Measurements from ENCODE around the gene MYO18A. TPM values are rescaled to one million over a fixed set of nuclear protein-coding genes. Genes with fewer than 3 reads are reported as not detected.

MYO18A gene
- total RNA-seq, 1 donor from 2014 or later: 171 TPM

- Histone ChIP-seq H3K9me3 (ENCODE audit: control insufficient read depth in 3 of 3, low read length in 3 of 3) (no peaks in the 10 kb centered on the region), H3K36me3 (ENCODE audit: control insufficient read depth in 3 of 3, insufficient read depth in 3 of 3, low read length in 3 of 3) (peaks cover 67 to 75% (median 71%) of the 10 kb centered on the region in 3 donors), H3K9ac (ENCODE audit: low read depth in 1 of 3, low read length in 3 of 3) (peak overlapping the region in 1 of 3 donors; percentile 69), H3K27me3 (ENCODE audit: control insufficient read depth in 3 of 3, insufficient read depth in 3 of 3, low read length in 3 of 3) (no peaks in the 10 kb centered on the region), H3K4me1 (ENCODE audit: control insufficient read depth in 3 of 3, insufficient read depth in 3 of 3, low read length in 3 of 3) (peaks cover 50 to 84% (median 81%) of the 10 kb centered on the region in 3 donors), H3K4me3 (ENCODE audit: low read length in 3 of 3) (no peak overlapping the region), H3K27ac (ENCODE audit: low read depth, low read length) (peak overlapping the region; percentile 82)
These were observed 70.5 kb downstream of the MYO18A start for GRCh38 chr17:29109477-29110371.

- Histone ChIP-seq H3K27ac (ENCODE audit: low read depth, low read length) (peak overlapping the region; percentile 82), H3K9me3 (ENCODE audit: control insufficient read depth in 3 of 3, low read length in 3 of 3) (no peaks in the 10 kb centered on the region), H3K4me1 (ENCODE audit: control insufficient read depth in 3 of 3, insufficient read depth in 3 of 3, low read length in 3 of 3) (peaks cover 43 to 84% (median 78%) of the 10 kb centered on the region in 3 donors), H3K9ac (ENCODE audit: low read depth in 1 of 3, low read length in 3 of 3) (peak overlapping the region in 1 of 3 donors; percentile 69), H3K27me3 (ENCODE audit: control insufficient read depth in 3 of 3, insufficient read depth in 3 of 3, low read length in 3 of 3) (no peaks in the 10 kb centered on the region), H3K4me3 (ENCODE audit: low read length in 3 of 3) (no peak overlapping the region), H3K36me3 (ENCODE audit: control insufficient read depth in 3 of 3, insufficient read depth in 3 of 3, low read length in 3 of 3) (peaks cover 66 to 75% (median 71%) of the 10 kb centered on the region in 3 donors)
These were observed 71.2 kb downstream of the MYO18A start for GRCh38 chr17:29108823-29109476.

DNA sequence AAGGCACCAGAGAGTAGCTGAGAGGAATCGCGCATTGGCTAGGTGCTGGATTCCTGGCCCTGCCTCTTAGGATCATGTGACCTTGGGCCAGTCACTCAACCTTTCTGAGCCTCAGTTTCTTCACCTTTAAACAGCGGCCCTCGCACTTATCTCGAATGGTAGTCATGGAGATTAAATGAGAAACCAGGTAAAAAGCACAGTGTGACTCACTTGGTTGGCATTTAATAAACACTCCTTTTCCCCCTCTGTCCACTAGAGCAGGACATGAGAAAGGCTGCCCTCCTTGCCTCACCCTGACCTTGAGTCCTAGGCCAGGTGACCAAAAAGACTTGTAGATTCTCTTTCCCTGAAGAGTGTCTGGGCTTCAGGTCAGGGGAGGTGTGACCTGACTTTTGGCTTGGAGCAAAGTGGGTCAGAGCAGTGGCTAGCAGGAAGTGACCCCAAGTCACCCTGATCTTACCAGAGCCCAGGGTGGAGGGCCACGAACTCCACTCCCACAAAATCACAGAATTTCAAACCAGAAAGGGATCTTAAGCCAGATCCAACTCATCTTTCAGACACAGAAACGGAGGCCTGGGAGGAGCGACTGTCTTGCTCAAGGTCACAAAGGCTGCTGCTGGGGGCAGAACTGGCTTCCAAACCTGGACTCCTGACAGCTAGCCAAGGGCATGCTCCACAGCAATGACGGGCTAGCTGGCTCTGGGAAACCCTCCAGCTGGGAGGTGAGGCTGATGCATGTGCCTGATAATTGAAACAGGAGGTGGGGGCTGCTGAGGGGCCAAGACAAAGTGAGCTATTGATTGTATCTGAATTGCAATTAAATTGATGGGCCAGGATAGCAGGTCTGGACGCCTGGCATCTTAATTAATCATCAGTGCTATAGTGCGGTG lies 72.0 kb downstream of the MYO18A start:
- peak overlapping the region; percentile 82 for H3K27ac ChIP-seq (ENCODE audit: low read depth, low read length)

DNA sequence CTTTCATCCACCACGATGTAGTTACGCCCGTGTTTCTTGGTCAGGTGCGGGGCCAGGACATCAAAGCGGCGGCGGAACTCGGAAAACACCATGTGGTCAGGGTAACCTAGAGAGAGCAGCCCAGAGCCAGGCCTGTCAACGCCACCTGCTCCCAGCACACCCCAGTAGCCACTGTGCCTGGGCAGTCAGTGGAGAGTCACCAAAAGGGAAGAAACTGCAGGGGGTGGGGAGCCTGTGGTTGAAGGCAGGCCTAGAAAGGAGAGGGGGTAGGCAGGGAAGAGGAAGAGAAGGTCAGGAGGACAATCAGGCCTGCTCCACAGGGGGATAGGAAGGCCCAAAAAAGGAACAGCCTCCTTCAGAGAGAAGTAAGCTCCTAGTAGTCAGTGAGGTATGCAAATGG lies 73.1 kb downstream of the MYO18A start:
- Histone ChIP-seq H3K27me3 (ENCODE audit: control insufficient read depth in 3 of 3, insufficient read depth in 3 of 3, low read length in 3 of 3) (no peaks in the 10 kb centered on the region), H3K36me3 (ENCODE audit: control insufficient read depth in 3 of 3, insufficient read depth in 3 of 3, low read length in 3 of 3) (peaks cover 72 to 80% (median 74%) of the 10 kb centered on the region in 3 donors), H3K4me3 (ENCODE audit: low read length in 3 of 3) (no peak overlapping the region), H3K4me1 (ENCODE audit: control insufficient read depth in 3 of 3, insufficient read depth in 3 of 3, low read length in 3 of 3) (peaks cover 43 to 84% (median 78%) of the 10 kb centered on the region in 3 donors), H3K9ac (ENCODE audit: low read depth in 1 of 3, low read length in 3 of 3) (peak overlapping the region in 1 of 3 donors; percentile 69), H3K27ac (ENCODE audit: low read depth, low read length) (peak overlapping the region; percentile 82), H3K9me3 (ENCODE audit: control insufficient read depth in 3 of 3, low read length in 3 of 3) (no peaks in the 10 kb centered on the region)

More for the DNA sequence above, 72.0 kb downstream of the MYO18A start:
- peak overlapping the region in 2 of 3 donors; percentile 22 to 69 for H3K9ac ChIP-seq (ENCODE audit: low read depth in 1 of 3, low read length in 3 of 3)
- H3K27me3 ChIP-seq (ENCODE audit: control insufficient read depth in 3 of 3, insufficient read depth in 3 of 3, low read length in 3 of 3): no peaks in the 10 kb centered on the region
- peaks cover 66 to 74% (median 70%) of the 10 kb centered on the region in 3 donors for H3K36me3 ChIP-seq (ENCODE audit: control insufficient read depth in 3 of 3, insufficient read depth in 3 of 3, low read length in 3 of 3)
- H3K4me1 ChIP-seq (ENCODE audit: control insufficient read depth in 3 of 3, insufficient read depth in 3 of 3, low read length in 3 of 3): peaks cover 43 to 84% (median 78%) of the 10 kb centered on the region in 3 donors
- H3K4me3 ChIP-seq (ENCODE audit: low read length in 3 of 3): no peak overlapping the region
- H3K9me3 ChIP-seq (ENCODE audit: control insufficient read depth in 3 of 3, low read length in 3 of 3): no peaks in the 10 kb centered on the region

- Histone ChIP-seq H3K27me3 (ENCODE audit: control insufficient read depth in 3 of 3, insufficient read depth in 3 of 3, low read length in 3 of 3) (no peaks in the 10 kb centered on the region), H3K9ac (ENCODE audit: low read depth in 1 of 3, low read length in 3 of 3) (peak overlapping the region in 1 of 3 donors; percentile 77), H3K9me3 (ENCODE audit: control insufficient read depth in 3 of 3, low read length in 3 of 3) (no peaks in the 10 kb centered on the region), H3K4me3 (ENCODE audit: low read length in 3 of 3) (no peak overlapping the region), H3K27ac (ENCODE audit: low read depth, low read length) (peak overlapping the region; percentile 72), H3K36me3 (ENCODE audit: control insufficient read depth in 3 of 3, insufficient read depth in 3 of 3, low read length in 3 of 3) (peaks cover 76 to 82% (median 81%) of the 10 kb centered on the region in 3 donors), H3K4me1 (ENCODE audit: control insufficient read depth in 3 of 3, insufficient read depth in 3 of 3, low read length in 3 of 3) (peaks cover 29 to 53% (median 44%) of the 10 kb centered on the region in 3 donors)
These were observed 76.9 kb downstream of the MYO18A start for GRCh38 chr17:29103341-29103740.

DNA sequence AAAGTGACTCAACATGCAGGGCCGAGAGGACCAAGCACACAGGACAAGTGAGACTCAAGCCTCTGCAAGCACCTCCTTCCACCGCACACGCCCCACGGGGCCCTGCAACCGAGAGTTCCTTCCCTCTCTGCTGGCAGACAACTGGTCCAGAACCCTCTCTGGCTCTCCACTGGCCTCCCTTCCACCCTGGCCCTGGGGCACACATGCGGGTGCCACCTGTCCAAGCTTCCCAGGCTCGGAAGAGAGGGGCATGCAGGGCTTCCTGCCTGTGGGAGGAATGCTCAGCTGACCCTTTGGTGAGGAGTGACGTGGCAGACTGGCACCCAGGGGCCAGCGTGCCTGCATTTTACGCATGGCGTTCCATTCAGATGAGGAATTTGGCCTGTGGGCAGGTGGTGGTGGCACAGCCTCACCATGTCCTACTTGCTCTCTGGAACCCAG lies 77.4 kb downstream of the MYO18A start:
- peaks cover 23 to 47% (median 39%) of the 10 kb centered on the region in 3 donors for H3K4me1 ChIP-seq (ENCODE audit: control insufficient read depth in 3 of 3, insufficient read depth in 3 of 3, low read length in 3 of 3)
- H3K27me3 ChIP-seq (ENCODE audit: control insufficient read depth in 3 of 3, insufficient read depth in 3 of 3, low read length in 3 of 3): no peaks in the 10 kb centered on the region
- H3K36me3 ChIP-seq (ENCODE audit: control insufficient read depth in 3 of 3, insufficient read depth in 3 of 3, low read length in 3 of 3): peaks cover 81 to 87% (median 87%) of the 10 kb centered on the region in 3 donors
- peak overlapping the region in 2 of 3 donors; percentile 46 to 77 for H3K9ac ChIP-seq (ENCODE audit: low read depth in 1 of 3, low read length in 3 of 3)
- no peak overlapping the region for H3K4me3 ChIP-seq (ENCODE audit: low read length in 3 of 3)
- peak overlapping the region; percentile 72 for H3K27ac ChIP-seq (ENCODE audit: low read depth, low read length)
- no peaks in the 10 kb centered on the region for H3K9me3 ChIP-seq (ENCODE audit: control insufficient read depth in 3 of 3, low read length in 3 of 3)

DNA sequence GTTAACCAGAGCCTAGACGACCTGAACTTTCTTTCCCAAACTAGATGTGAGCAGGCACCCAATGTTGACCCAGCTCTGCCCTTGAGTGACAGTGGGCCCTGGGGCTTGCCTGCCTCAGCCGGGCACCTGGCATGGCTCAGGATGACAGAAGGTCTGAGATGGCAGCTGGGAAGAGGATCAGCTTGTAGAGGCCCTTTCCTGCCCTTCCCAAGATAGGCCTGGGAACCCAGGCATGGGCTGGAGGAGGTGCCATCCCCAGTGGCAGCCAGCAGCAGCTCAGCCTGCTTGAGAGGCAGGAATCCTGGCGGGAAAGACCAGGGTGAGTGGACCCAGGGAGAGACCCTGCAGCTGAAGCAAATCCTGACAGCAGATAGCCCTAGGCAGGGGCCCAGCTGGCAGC lies 78.2 kb downstream of the MYO18A start:
- Histone ChIP-seq H3K4me3 (ENCODE audit: low read length in 3 of 3) (no peak overlapping the region), H3K36me3 (ENCODE audit: control insufficient read depth in 3 of 3, insufficient read depth in 3 of 3, low read length in 3 of 3) (peaks cover 85 to 91% (median 90%) of the 10 kb centered on the region in 3 donors), H3K9ac (ENCODE audit: low read depth in 1 of 3, low read length in 3 of 3) (peak overlapping the region; percentile 43 to 65 (median 46)), H3K9me3 (ENCODE audit: control insufficient read depth in 3 of 3, low read length in 3 of 3) (no peaks in the 10 kb centered on the region), H3K27me3 (ENCODE audit: control insufficient read depth in 3 of 3, insufficient read depth in 3 of 3, low read length in 3 of 3) (no peaks in the 10 kb centered on the region), H3K27ac (ENCODE audit: low read depth, low read length) (peak overlapping the region; percentile 72), H3K4me1 (ENCODE audit: control insufficient read depth in 3 of 3, insufficient read depth in 3 of 3, low read length in 3 of 3) (peaks cover 22 to 40% (median 31%) of the 10 kb centered on the region in 3 donors)

DNA sequence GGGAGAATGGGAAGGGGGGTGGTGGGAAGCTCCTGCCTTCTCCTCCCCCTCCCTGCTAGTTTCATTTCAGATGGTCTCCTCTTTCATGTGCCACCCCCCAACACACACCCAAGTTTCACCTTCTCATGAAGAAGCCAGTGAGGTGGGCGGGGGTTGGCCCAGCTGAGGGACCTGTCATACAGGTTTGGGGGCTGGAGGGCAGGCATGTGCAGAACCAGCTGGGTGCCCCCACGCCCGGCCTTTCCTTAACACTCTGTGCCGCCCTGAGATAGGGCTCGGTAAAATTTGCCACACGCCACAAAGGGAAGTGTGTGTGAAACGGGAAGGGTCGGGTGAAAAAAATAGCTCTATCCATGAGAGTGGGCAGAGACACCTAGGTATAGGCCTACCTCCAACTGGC lies 79.9 kb downstream of the MYO18A start:
- peaks cover 85 to 91% (median 89%) of the 10 kb centered on the region in 3 donors for H3K36me3 ChIP-seq (ENCODE audit: control insufficient read depth in 3 of 3, insufficient read depth in 3 of 3, low read length in 3 of 3)
- no peak overlapping the region for H3K27ac ChIP-seq (ENCODE audit: low read depth, low read length)
- H3K27me3 ChIP-seq (ENCODE audit: control insufficient read depth in 3 of 3, insufficient read depth in 3 of 3, low read length in 3 of 3): no peaks in the 10 kb centered on the region
- H3K4me3 ChIP-seq (ENCODE audit: low read length in 3 of 3): no peak overlapping the region
- no peaks in the 10 kb centered on the region for H3K9me3 ChIP-seq (ENCODE audit: control insufficient read depth in 3 of 3, low read length in 3 of 3)
- H3K4me1 ChIP-seq (ENCODE audit: control insufficient read depth in 3 of 3, insufficient read depth in 3 of 3, low read length in 3 of 3): peaks cover 22 to 31% (median 26%) of the 10 kb centered on the region in 3 donors
- H3K9ac ChIP-seq (ENCODE audit: low read depth in 1 of 3, low read length in 3 of 3): no peak overlapping the region

GRCh38 chr17:29099527-29099926 lies 80.7 kb downstream of the MYO18A start:
- Histone ChIP-seq H3K4me3 (ENCODE audit: low read length in 3 of 3) (no peak overlapping the region), H3K9me3 (ENCODE audit: control insufficient read depth in 3 of 3, low read length in 3 of 3) (no peaks in the 10 kb centered on the region), H3K36me3 (ENCODE audit: control insufficient read depth in 3 of 3, insufficient read depth in 3 of 3, low read length in 3 of 3) (peaks cover 89 to 95% (median 90%) of the 10 kb centered on the region in 3 donors), H3K9ac (ENCODE audit: low read depth in 1 of 3, low read length in 3 of 3) (peak overlapping the region in 2 of 3 donors; percentile 4 to 16), H3K27ac (ENCODE audit: low read depth, low read length) (no peak overlapping the region), H3K27me3 (ENCODE audit: control insufficient read depth in 3 of 3, insufficient read depth in 3 of 3, low read length in 3 of 3) (no peaks in the 10 kb centered on the region), H3K4me1 (ENCODE audit: control insufficient read depth in 3 of 3, insufficient read depth in 3 of 3, low read length in 3 of 3) (peaks cover 22 to 29% (median 26%) of the 10 kb centered on the region in 3 donors)

All from skeletal muscle tissue (tissue), 4 donors.